Kidney epithelial cell (primary cell): ENCODE measurements around the gene ZNRF4. TPM values are rescaled to one million over a fixed set of nuclear protein-coding genes. Genes with fewer than 3 reads are reported as not detected.
"Not testable (repeated sequence)": the region's sequence is repeated elsewhere in the genome, so short reads cannot be mapped to it uniquely, and the experiment has no call there.

Experiments used
- DNase-seq: peaks from one replicate; pipeline ENCODE4 v3.0.0-alpha.2; 2010; ENCODE audit warnings: low read depth
- H3K27me3 ChIP-seq: 2 replicates; pipeline ENCODE4 v1.6.0; 2011; ENCODE audit warnings: low read length; ENCODE audit not compliant: control insufficient read depth, insufficient read depth
- H3K36me3 ChIP-seq: 2 replicates; pipeline ENCODE4 v1.5.1; 2011; ENCODE audit warnings: low read length; ENCODE audit not compliant: control insufficient read depth, insufficient read depth
- H3K4me3 ChIP-seq: 2 replicates; pipeline ENCODE4 v1.5.1; 2011; ENCODE audit warnings: low read depth, mild to moderate bottlenecking, control low read depth, low read length
- CTCF ChIP-seq: IDR thresholded peaks from 2 replicates; pipeline ENCODE4 v1.5.1; 2011; ENCODE audit warnings: mild to moderate bottlenecking, moderate library complexity, low read length, control low read depth, inconsistent platforms; ENCODE audit not compliant: insufficient read depth, poor library complexity, severe bottlenecking
- total RNA-seq: library from RNA; depleted of rRNA; stranded (reverse); fragments of >200 nt; gene quantifications from 2 replicates; pipeline ENCODE4 v1.2.3, GENCODE V29; 2015

ZNRF4 gene
- not detected in 2 replicates for total RNA-seq

- no peak for TF ChIP-seq CTCF
Observed at GRCh38 chr19:5455367-5456129, at the start of gene ZNRF4. TSS of gene ZNRF4 (plus strand) at chr19:5455417. CDS start at chr19:5455492, 75 bp downstream.

GRCh38 chr19:5406198-5406597, 49.0 kb upstream of the ZNRF4 start:
- H3K36me3 ChIP-seq, H3K27me3 ChIP-seq, DNase-seq, H3K4me3 ChIP-seq: not testable (repeated sequence)

More at GRCh38 chr19:5455367-5456129, at the start of gene ZNRF4:
- no peak within 1 kb of the TSS for H3K4me3 ChIP-seq
- DNase-seq = no peak
- H3K27me3 ChIP-seq = peaks cover 2% of the 10 kb centered on the region
- H3K36me3 ChIP-seq = no peaks in the 10 kb centered on the region

- Histone ChIP-seq H3K4me3 (no peak overlapping the region), H3K27me3 (no peaks in the 10 kb centered on the region), H3K36me3 (no peaks in the 10 kb centered on the region)
- TF ChIP-seq CTCF = no peak
- DNase-seq = no peak
Observed at GRCh38 chr19:5406816-5407215, 48.4 kb upstream of the ZNRF4 start.

GRCh38 chr19:5407356-5407755, 47.9 kb upstream of the ZNRF4 start:
- TF ChIP-seq CTCF = no peak
- no peak overlapping the region for H3K4me3 ChIP-seq
- no peak for DNase-seq

GRCh38 chr19:5417495-5418436, 37.5 kb upstream of the ZNRF4 start:
- no peak for TF ChIP-seq CTCF
- DNase-seq = no peak
- H3K27me3 ChIP-seq = peaks cover 10% of the 10 kb centered on the region
- H3K36me3 ChIP-seq = no peaks in the 10 kb centered on the region
- H3K4me3 ChIP-seq = no peak overlapping the region

More at GRCh38 chr19:5407356-5407755, 47.9 kb upstream of the ZNRF4 start:
- Histone ChIP-seq H3K36me3 (no peaks in the 10 kb centered on the region), H3K27me3 (no peaks in the 10 kb centered on the region)

- Histone ChIP-seq H3K4me3 (no peak overlapping the region), H3K36me3 (no peaks in the 10 kb centered on the region), H3K27me3 (peaks cover 12% of the 10 kb centered on the region)
- TF ChIP-seq CTCF = no peak
- DNase-seq = no peak
Observed at GRCh38 chr19:5418677-5419076, 36.5 kb upstream of the ZNRF4 start.
